IPS DF 19.7 (cell line): ENCODE measurements around the gene TADA2A.

Experiments used
- DNase-seq: peaks from one replicate; pipeline ENCODE4 v3.0.0-alpha.2; 2013; ENCODE audit warnings: low read depth, low spot score

The TADA2A gene

DNA sequence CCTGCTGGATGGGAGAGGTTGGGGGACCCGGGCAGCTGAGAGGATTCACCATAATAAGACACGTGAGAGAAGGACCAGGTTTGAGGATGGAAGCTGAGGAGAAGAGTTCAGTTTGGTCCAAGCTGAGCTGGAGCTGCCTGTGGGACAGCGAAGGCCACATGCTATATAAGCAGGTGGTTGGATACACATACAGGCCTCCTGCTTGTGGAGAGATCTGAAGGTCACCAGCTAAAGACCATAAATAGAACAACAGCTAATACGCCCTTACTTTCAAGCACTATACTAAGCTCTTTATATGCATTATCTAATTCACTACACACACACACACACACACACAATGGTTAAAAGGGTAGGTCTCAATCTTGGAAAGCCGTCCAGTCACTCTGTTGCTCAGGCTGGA, 115.1 kb downstream of the TADA2A start:
- no peak for DNase-seq

DNA sequence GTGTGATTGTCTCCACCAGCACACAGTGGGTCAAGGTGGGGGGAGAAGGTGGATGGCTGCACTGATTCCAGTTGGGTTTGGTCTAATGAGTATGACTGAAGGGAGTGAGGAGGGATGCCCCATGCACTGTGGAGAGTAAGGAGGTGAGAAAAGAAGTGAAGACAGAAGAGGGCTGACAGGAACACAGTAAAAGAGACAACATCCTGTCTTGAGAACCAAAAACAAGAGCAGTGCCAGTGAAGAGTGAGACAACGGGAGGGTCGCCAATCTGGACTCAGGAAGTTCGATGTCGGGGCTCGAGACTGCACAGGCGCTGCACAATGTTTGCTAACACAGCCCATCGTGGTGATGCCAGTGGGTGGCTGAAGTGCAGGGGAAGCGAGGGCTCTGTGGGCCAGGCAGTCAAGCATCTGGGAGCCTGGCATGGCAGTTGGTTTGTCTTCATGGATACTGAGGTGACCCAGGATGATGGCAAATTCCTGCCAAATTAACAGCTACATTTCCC, 117.1 kb downstream of the TADA2A start:
- no peak for DNase-seq

DNA sequence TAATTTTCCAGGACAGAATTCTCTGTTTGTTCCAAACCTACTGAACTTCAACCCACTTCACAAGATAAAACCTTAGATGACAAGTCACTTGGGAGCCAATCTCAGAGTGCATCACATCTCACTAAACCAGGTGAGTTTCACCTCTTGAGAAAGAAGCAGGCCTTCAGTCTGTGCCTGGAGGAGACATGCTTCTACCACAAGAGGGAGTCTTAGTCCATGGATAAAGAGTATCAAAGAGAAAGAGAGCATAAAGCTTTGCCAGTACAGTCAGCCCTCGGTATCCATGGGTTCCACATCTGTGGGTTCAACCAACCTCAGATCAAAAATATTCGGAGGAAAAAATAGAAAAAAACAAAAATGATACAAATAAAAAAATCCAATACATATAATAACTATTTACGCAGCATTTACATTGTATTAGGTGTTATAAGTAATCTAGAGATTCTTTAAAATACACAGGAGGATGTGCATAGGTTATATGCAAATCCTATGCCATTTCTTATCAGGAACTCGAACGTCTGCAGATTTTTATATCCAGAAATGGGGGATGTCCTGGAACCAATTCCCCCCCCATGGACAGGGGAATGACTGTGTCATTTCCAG, 120.7 kb downstream of the TADA2A start:
- peak; percentile 45 for DNase-seq
